K562 (cell line): ENCODE measurements around the gene SLC38A10. TPM values are rescaled to one million over a fixed set of nuclear protein-coding genes. Genes with fewer than 3 reads are reported as not detected.

Experiments
- ATAC-seq: fragments of 200-7000 bp; cut with Tn5 transposase; 3 replicates; pipeline ENCODE4 v1.9.1; 2020; ENCODE audit warnings: moderate library complexity
- BruUV-seq: library from RNA; stranded (reverse); fragments of 400-500 nt; replicated peaks from 2 replicates; lab custom pipeline; 2021; lab: Mats Ljungman, UMichigan
- CTCF ChIA-PET: fragments of 300-600 bp; formaldehyde crosslinking; extraction: SDS; loops from one replicate; lab custom pipeline; 2021; ENCODE audit warnings: low intra/inter-chr PET ratio; lab: Yijun Ruan, JAX
- POLR2A ChIA-PET: fragments of 300-600, 350-650 bp; sonication (Branson Sonifier 250); formaldehyde crosslinking; extraction: SDS; loops from one replicate; lab custom pipeline; 2021; ENCODE audit warnings: antibody characterized with exemption, inconsistent platforms; lab: Yijun Ruan, JAX
- DNase-seq, 4 experiments: peaks; one replicate each; pipeline versions ENCODE4 v3.0.0 to v3.0.0-alpha.2; 2011 to 2018; ENCODE audit warnings: low spot score in 3 of 4, mixed read lengths in 3 of 4; ENCODE audit errors: extremely low read depth in 1 of 4
- FAIRE-seq: peaks from 2 replicates; lab custom pipeline; 2011; peaks lifted over from hg19 to GRCh38; lab: Jason Lieb, UNC
- H2AFZ ChIP-seq: 2 replicates; pipeline ENCODE4 v1.6.0; 2011; ENCODE audit warnings: low read depth, low read length, control low read depth, inconsistent platforms
- H3K27ac ChIP-seq: fragments of 200-600 bp; 3 replicates; pipeline ENCODE4 v1.8.0; 2011; ENCODE audit warnings: low read depth, mild to moderate bottlenecking, control low read depth, inconsistent platforms, low read length, moderate library complexity, mixed read lengths; ENCODE audit errors: extremely low read depth
- H3K27me3 ChIP-seq, 2 experiments: fragments of 300-600 bp in 1 of 2; 2 replicates in 1 of 2; 3 replicates in 1 of 2; pipeline versions ENCODE4 v1.6.0 to v1.8.0; 2011; ENCODE audit warnings: inconsistent platforms in 2 of 2, low read length in 2 of 2, mild to moderate bottlenecking in 1 of 2, mixed read lengths in 1 of 2, moderate library complexity in 1 of 2; ENCODE audit not compliant: control insufficient read depth in 2 of 2, insufficient read depth in 2 of 2
- H3K36me3 ChIP-seq: fragments of 300-600 bp; 3 replicates; pipeline ENCODE4 v1.8.0; 2011; ENCODE audit warnings: mild to moderate bottlenecking, low read length, inconsistent platforms; ENCODE audit not compliant: control insufficient read depth, insufficient read depth
- H3K4me1 ChIP-seq, 2 experiments: fragments of 200-600 bp in 1 of 2; replicated peaks in 1 of 2; 2 replicates in 1 of 2; 3 replicates in 1 of 2; pipeline versions ENCODE4 v1.5.1 to v1.8.0; 2011; ENCODE audit warnings: inconsistent platforms in 2 of 2, low read length in 2 of 2, mild to moderate bottlenecking in 1 of 2, mixed read lengths in 1 of 2, moderate library complexity in 1 of 2; ENCODE audit not compliant: control insufficient read depth in 2 of 2, insufficient read depth in 2 of 2
- H3K4me2 ChIP-seq: 2 replicates; pipeline ENCODE4 v1.6.1; 2011; ENCODE audit warnings: low read length, control low read depth, inconsistent platforms, mixed read lengths; ENCODE audit not compliant: insufficient read depth
- H3K4me3 ChIP-seq: fragments of 200-600 bp; sonication (generic), shearing (Covaris generic); 2 replicates; pipeline ENCODE4 v1.5.1; 2016; ENCODE audit warnings: control low read depth, inconsistent platforms
- H3K79me2 ChIP-seq: fragments of 200-600 bp; 3 replicates; pipeline ENCODE4 v1.8.0; 2011; ENCODE audit warnings: low read length, inconsistent platforms; ENCODE audit not compliant: control insufficient read depth, insufficient read depth
- H3K9ac ChIP-seq, 2 experiments: 2 replicates each; pipeline versions ENCODE4 v1.6.0 to v1.6.1; 2011; ENCODE audit warnings: low read depth in 2 of 2, low read length in 2 of 2, control low read depth in 1 of 2, inconsistent platforms in 1 of 2, mild to moderate bottlenecking in 1 of 2, mixed read lengths in 1 of 2; ENCODE audit not compliant: insufficient read depth in 1 of 2
- H3K9me1 ChIP-seq: one replicate; pipeline ENCODE4 v1.6.0; 2011; ENCODE audit warnings: inconsistent platforms, mild to moderate bottlenecking, low read length, moderate library complexity; ENCODE audit not compliant: control insufficient read depth, insufficient read depth
- H3K9me3 ChIP-seq: replicated peaks from 2 replicates; pipeline ENCODE4 v1.5.1; 2011; ENCODE audit warnings: low read depth, low read length, inconsistent platforms; ENCODE audit not compliant: control insufficient read depth, insufficient read depth
- H4K20me1 ChIP-seq: replicated peaks from 2 replicates; pipeline ENCODE4 v1.6.1; 2011; ENCODE audit warnings: low read length, inconsistent platforms, mixed read lengths; ENCODE audit not compliant: control insufficient read depth, insufficient read depth
- CHD4 ChIP-seq: fragments of 200-600 bp; sonication (generic); IDR thresholded peaks from 3 replicates; pipeline ENCODE4 v1.6.1; 2012; ENCODE audit warnings: low read depth, mild to moderate bottlenecking, mixed read lengths, low read length, inconsistent platforms; ENCODE audit not compliant: insufficient read depth, insufficient replicate concordance, poor library complexity, severe bottlenecking
- HNRNPH1 ChIP-seq: fragments of 200-400 bp; formaldehyde crosslinking; optimal IDR thresholded peaks from 2 replicates; pipeline ENCODE3; 2017; ENCODE audit warnings: low read depth, mild to moderate bottlenecking, low read length, moderate library complexity
- KAT8 ChIP-seq: fragments of 450-650 bp; IDR thresholded peaks from 2 replicates; pipeline ENCODE4 v1.6.1; 2016; ENCODE audit warnings: low read depth, mild to moderate bottlenecking
- KDM2B ChIP-seq: fragments of 250-450 bp; sonication (Bioruptor Pico); IDR thresholded peaks from 2 replicates; pipeline ENCODE4 v1.8.0; 2021; ENCODE audit warnings: mild to moderate bottlenecking, moderate library complexity
- MEF2A ChIP-seq: IDR thresholded peaks from 2 replicates; pipeline ENCODE4 v1.6.1; 2011; ENCODE audit warnings: low read depth, mild to moderate bottlenecking, low read length, moderate library complexity; ENCODE audit not compliant: control insufficient read depth
- POLR2G ChIP-seq: fragments of 200-400 bp; formaldehyde crosslinking; IDR thresholded peaks from 2 replicates; pipeline ENCODE4 v1.6.1; 2017; ENCODE audit warnings: low read depth, mild to moderate bottlenecking, antibody characterized with exemption, low read length, moderate library complexity
- RB1 ChIP-seq: fragments of 450-650 bp; IDR thresholded peaks from 2 replicates; pipeline ENCODE4 v1.6.1; 2017; ENCODE audit warnings: low read depth, mild to moderate bottlenecking
- SNAPC5 ChIP-seq: fragments of 250-450 bp; sonication (Bioruptor Pico); IDR thresholded peaks from 2 replicates; pipeline ENCODE4 v1.8.0; 2021; ENCODE audit warnings: moderate library complexity, mild to moderate bottlenecking, inconsistent platforms
- ZBTB8A ChIP-seq: fragments of 450-650 bp; IDR thresholded peaks from 2 replicates; pipeline ENCODE4 v1.6.1; 2018; ENCODE audit warnings: mild to moderate bottlenecking, moderate library complexity; ENCODE audit not compliant: partially characterized antibody
- ZNF263 ChIP-seq: sonication (generic); formaldehyde crosslinking; IDR thresholded peaks from 2 replicates; pipeline ENCODE4 v1.8.0; 2022; ENCODE audit warnings: mild to moderate bottlenecking, missing genetic modification reagents, borderline replicate concordance
- ZNF384 ChIP-seq: IDR thresholded peaks from 2 replicates; pipeline ENCODE4 v1.6.1; 2012; ENCODE audit warnings: low read depth, low read length, improper control_type of control experiment
- WGBS: fragments of 100-300 bp; shearing (Covaris generic); methylation state at CpG from one replicate; pipeline ENCODE4 v1.1.6; 2016; ENCODE audit warnings: low coverage, mixed read lengths; ENCODE audit not compliant: insufficient coverage; ENCODE audit errors: missing lambda C conversion rate; 5-methylcytosine and 5-hydroxymethylcytosine counted together
- in situ Hi-C: fragments of 300-500 bp; cut with MboI; formaldehyde crosslinking; loops from 4 replicates; pipeline ENCODE4 v1.15.0; 2018; ENCODE audit warnings: inconsistent platforms, mixed read lengths
- intact Hi-C: fragments of 100-400 bp; cut with micrococcal nuclease; formaldehyde crosslinking; loops from 2 replicates; pipeline ENCODE4 v1.14.2; 2022
- polyA plus RNA-seq, 8 experiments: library from polyadenylated mRNA; depleted of rRNA in 4 of 8; stranded (reverse) in 5 of 8; unstranded in 3 of 8; fragments of >200 nt; fragmentation: Nextera tagmentation in 2 of 8; fragmentation: Illumina TruSeq in 1 of 8; extraction: Ambion mirVana in 2 of 8; extraction: Trizol in 1 of 8; gene quantifications; 2 replicates each; pipeline versions ENCODE4 v1.2.1 to v1.2.3, GENCODE V29; 2011 to 2014; ENCODE audit warnings: inconsistent platforms in 1 of 8, missing spikeins in 1 of 8
- total RNA-seq, 7 experiments: library from RNA; depleted of rRNA in 6 of 7; stranded (reverse); fragments of >200 nt in 6 of 7; fragmentation: Illumina TruSeq in 2 of 7; extraction: Trizol in 2 of 7; gene quantifications; 2 replicates each; pipeline versions ENCODE4 v1.2.1 to v1.2.3, GENCODE V29; 2011 to 2021; ENCODE audit warnings: low replicate concordance in 1 of 7

The SLC38A10 gene
- total and polyA plus RNA-seq, 9 of the 15 experiments (the other 6 are each of a cell fraction or from before 2014, with no cell fraction given), result 0.45 to 54.2 (median 13.8) TPM

- Histone ChIP-seq H3K9me1 (no peaks in the 10 kb centered on the region), H3K9ac (peak overlapping the region in 1 of 2 experiments; percentile 61; a peak in 1 of 4 replicates), H3K4me2 (no peak overlapping the region), H3K79me2 (no peaks in the 10 kb centered on the region; the same call in 2 of the 3 replicates), H3K27ac (no peak overlapping the region), H3K9me3 (no peaks in the 10 kb centered on the region), H3K27me3 (no peaks in the 10 kb centered on the region), H3K4me1 (peaks cover 7 to 84% of the 10 kb centered on the region in 2 experiments), H3K4me3 (no peak overlapping the region), H2AFZ (no peak overlapping the region)
- DNase-seq (no peak), FAIRE-seq (no peak)
- intact Hi-C loops, result no loop called here
- POLR2A ChIA-PET, result interaction anchor here (0.6 to 1.7 kb wide), 3 partner anchors 9 to 407 kb away, joined by 3 to 4 read pairs (median 3); partner anchors contain the start of gene SLC38A10
- no peak for TF ChIP-seq ZNF263
- peak; percentile 1; the same call in 1 of the 2 replicates for TF ChIP-seq POLR2G
- no peak for TF ChIP-seq SNAPC5
- TF ChIP-seq, all 486 proteins: peak for 1
- WGBS, result 76% methylated on average over 32 of the region's 39 CpGs
- BruUV-seq, result no TSS peak
- CTCF ChIA-PET, result no interaction called here
- in situ Hi-C loops, result no loop called here
- Histone ChIP-seq H3K36me3 (no peaks in the 10 kb centered on the region), H4K20me1 (no peaks in the 10 kb centered on the region)
- no peak for ATAC-seq
These were observed 9.3 kb upstream of the SLC38A10 start for GRCh38 chr17:81304196-81305015.

GRCh38 chr17:81303385-81303784, 8.3 kb upstream of the SLC38A10 start:
- Histone ChIP-seq H3K36me3 (no peaks in the 10 kb centered on the region), H3K27ac (no peak overlapping the region), H2AFZ (no peak overlapping the region), H3K4me3 (no peak overlapping the region), H4K20me1 (no peaks in the 10 kb centered on the region), H3K27me3 (no peaks in the 10 kb centered on the region), H3K9ac (peak overlapping the region in 1 of 2 experiments; percentile 20; a peak in 1 of 4 replicates), H3K4me2 (no peak overlapping the region), H3K79me2 (no peaks in the 10 kb centered on the region), H3K9me3 (no peaks in the 10 kb centered on the region), H3K4me1 (peaks cover 2 to 74% of the 10 kb centered on the region in 2 experiments; a peak in 3 of 5 replicates), H3K9me1 (no peaks in the 10 kb centered on the region)
- DNase-seq, result no peak
- 70% methylated on average over 9 of the region's 11 CpGs for WGBS
- ChIA-PET CTCF (no interaction called here), POLR2A (no interaction called here)
- no TSS peak for BruUV-seq
- intact Hi-C loops, result no loop called here
- FAIRE-seq, result no peak
- in situ Hi-C loops, result no loop called here
- ATAC-seq, result no peak
- TF ChIP-seq KAT8 (no peak), MEF2A (no peak), ZNF384 (no peak), ZBTB8A (no peak), HNRNPH1 (no peak), KDM2B (no peak), RB1 (no peak), CHD4 (no peak)
